Globus pallidus (tissue), 1 donor: ENCODE results near the gene UBASH3B.

Experiments used
- DNase-seq: peaks from one replicate; pipeline ENCODE4 v3.0.0-alpha.2; 2015; ENCODE audit warnings: low spot score

UBASH3B gene

DNA sequence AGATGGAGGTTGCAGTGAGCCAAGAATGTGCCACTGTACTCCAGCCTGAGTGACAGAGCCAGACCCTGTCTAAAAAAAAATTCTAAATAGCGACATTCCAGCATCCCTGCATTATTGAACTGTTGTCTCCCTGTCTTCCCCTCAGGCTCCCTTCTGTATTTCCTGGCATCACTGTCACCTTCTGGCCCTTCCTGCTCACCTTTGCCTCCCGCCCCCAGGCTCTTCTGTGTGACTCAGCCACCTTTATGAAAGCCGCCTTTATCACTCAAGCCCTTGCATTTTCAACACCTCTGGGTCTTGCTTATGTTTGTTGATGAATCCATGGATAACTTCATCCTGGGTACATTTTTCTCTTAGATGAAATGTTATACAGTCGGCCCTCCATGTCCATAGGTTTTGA lies 21.1 kb downstream of the UBASH3B start:
- DNase-seq: no peak

- no peak for DNase-seq
Observed at GRCh38 chr11:122677256-122677655, 21.7 kb downstream of the UBASH3B start.

GRCh38 chr11:122678406-122678805 lies 22.9 kb downstream of the UBASH3B start:
- no peak for DNase-seq

- no peak for DNase-seq
Observed at GRCh38 chr11:122679466-122679865, 23.9 kb downstream of the UBASH3B start.

DNA sequence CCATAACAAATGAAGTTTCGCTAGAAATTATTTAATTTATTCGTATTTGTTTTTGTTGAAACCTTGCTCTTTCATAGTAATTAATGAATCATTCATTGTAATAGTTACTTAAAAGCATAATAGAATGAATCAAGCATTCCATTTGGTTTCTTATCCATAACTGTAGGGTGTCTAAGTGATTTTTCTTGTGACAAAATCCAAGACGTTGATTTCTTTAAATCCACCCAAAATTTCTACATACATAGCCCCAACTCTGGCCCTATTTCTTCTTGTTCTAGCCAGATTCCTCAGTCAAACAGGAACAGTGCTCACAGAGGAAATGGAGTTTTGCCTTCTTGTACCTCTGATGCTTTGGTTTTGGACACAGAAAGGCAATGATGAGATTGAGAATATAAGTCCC lies 25.5 kb downstream of the UBASH3B start:
- DNase-seq: no peak

GRCh38 chr11:122681735-122682134 lies 26.2 kb downstream of the UBASH3B start:
- no peak for DNase-seq

DNA sequence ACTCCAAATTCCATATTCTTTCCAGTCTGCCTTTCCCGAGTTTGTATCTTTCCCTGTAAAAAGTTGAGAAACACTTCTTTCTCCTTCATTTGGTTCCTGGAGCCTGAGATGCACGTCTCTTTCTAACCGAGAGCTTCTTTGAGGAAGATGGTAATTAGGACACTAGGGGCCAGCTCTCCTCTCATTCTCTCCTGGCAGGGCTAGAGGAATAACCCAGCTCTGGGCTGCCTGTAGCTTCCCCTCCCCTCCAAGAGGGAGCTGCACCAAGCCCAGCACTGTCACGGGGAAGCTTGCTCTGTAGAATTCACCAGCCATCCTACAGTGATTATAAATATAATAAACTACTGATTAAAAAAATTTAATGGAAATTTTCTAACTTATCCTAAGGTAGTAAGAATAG lies 26.9 kb downstream of the UBASH3B start:
- DNase-seq: no peak

DNA sequence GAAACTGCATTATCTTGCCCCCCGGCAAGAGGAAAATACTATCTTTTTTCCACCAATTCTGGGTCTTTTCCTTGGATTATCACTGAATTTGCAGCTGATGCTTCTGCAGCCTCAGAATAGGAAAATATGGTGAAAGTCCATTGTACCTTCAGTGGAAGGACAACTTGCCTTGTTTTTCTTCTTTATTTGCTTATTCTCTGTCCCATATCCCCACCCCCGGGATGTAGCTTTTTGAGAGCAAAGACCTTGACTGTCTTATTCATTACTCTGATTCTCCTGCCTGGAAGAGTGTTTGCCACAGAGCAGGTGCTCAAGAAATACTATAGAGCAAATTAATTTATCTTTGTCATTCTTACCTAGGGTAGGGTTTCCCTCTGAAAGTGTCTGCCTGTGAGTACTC lies 29.5 kb downstream of the UBASH3B start:
- DNase-seq: no peak

DNA sequence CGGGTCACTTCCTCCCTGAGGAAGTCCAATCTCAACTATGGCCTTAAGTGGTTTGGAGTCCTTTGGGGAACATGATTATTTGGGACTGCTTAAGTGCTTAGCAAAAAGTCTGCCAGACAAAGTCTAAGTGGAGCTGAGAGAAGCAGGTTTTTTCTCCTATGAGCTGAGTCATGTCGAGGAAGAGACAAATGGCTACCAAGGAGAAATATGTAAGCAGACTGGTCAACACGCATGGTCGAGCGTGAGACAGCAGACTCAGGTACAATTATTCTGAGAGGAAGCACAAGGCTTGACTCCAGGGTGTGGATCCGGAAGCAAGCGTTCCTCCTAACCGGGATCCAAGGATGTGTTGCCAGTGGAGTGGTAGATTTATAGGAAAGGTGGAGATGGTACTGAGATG lies 30.6 kb downstream of the UBASH3B start:
- no peak for DNase-seq

GRCh38 chr11:122690384-122690783 lies 34.9 kb downstream of the UBASH3B start:
- no peak for DNase-seq

DNA sequence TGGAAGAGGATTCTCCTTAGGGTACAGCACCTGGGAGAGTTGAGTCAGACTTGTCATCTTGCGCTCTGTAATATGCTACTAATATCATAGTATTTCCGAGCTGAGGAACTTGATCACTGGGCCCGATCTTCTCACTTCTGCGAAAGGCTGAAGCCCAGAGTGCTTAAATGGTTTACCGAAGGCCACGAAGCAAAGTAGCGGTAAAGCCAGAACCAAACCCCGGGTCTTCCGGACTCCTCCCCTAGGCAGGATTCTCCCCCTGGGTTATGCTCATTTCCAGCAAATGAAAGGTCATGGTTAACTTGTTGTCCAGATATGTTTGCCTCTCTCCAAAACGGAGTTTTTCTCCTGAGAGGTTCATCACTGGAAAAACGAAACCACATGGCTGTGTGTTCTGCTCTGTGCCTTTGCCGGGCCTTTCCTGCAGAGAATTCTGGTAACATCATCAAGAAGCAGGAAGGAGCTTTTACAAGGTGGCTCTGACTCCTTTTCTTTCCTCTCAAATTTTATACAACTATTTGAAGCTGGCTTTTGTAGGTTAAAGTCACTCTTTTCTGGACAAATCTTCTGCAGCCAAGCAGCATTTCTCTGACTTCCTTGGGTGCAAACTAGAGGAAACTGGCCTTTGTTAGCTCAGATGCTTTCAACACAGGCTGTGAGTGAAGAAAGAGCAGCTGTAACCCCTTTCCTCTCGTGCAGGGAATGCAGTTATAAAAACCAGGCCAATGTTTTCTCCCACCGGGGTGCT lies 35.5 kb downstream of the UBASH3B start:
- DNase-seq: no peak

DNA sequence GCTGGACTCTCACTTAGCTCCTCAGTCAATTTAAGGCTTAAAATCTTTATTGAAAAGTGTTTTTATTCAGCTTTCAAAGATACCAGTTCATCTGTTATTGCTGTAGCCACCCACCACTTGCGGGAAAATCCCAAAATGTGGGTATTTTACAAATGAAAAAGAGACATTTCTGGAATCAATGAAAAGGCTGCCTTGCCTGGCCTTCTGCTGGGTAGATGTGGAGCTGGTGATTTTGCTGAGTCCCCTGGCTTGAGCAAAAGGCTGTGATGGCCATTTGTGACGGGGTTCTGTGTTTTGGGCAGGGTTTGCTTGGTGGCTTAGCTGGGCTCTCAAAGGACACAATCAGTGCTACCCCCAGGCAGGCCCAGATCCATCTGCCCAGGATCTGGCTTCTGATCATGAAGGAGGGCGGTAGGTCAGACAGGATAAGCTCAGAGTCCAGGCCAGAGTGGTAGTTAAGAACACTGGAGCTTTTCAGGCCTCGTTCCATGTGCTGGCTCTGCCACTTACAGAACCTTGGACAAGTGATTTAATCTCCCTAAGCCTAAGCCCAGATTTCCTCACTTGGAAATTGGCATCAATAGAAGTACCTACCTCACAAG lies 36.1 kb downstream of the UBASH3B start:
- no peak for DNase-seq

DNA sequence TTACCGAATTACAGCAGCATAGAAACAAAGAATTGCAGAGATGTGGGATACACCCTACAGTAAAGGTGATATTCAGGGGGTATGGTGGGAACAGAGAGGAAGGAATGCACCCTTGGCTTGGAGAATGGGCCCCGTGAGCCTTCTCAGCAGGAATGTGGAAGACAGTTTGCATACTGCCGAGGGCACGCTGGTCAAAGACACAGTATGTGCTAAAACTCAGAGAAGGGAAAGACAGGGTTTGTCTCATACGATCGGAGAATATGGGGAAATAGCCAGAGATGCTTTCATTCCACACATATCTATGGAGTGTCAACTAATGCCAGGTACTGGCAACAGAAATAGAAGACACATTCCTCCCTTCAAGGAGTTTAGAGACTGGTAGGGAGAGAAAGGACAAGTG lies 36.9 kb downstream of the UBASH3B start:
- no peak for DNase-seq

DNA sequence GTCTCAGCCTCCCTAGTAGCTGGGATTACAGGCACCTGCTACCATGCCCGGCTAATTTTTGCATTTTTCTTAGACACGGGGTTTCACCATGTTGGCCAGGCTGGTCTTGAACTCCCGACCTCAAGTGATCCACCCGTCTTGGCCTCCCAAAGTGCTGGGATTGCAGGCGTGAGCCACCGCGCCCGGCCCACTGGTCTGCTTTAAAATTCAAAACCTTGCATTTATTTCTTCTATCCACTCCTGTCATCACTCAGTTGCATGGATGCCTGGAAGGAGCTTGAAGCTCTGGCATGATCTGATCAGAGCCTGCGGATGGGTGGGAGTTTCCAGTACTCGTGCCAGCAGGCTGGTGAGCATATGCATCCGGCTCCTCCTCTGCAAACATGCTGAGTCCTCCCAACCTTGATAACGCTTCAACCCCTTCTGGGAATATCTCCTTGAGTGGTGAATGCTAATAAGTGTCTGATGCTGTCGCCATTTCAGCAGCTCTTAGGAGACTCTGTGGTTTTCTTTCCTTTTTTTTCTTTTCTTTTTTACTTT lies 39.6 kb downstream of the UBASH3B start:
- no peak for DNase-seq

DNA sequence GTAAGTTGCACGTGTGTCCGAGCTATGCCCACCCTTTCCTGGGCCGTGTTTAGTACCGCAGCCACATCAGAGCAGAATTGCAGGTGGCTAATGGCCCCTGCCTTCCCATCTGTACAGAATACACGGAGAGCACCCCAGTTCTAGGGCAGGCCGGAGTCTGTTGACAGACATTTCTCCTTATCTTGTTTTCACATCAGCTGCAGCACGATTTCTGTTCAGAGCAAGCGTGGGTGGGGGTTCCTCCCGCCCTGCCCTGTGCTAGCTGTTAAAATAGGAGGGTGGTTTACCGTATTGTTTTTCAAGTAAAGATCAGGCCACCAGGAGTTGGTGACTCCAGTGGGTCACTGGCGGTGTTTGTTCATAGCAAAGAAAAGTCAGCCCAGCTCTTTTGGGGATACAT lies 41.1 kb downstream of the UBASH3B start:
- no peak for DNase-seq

DNA sequence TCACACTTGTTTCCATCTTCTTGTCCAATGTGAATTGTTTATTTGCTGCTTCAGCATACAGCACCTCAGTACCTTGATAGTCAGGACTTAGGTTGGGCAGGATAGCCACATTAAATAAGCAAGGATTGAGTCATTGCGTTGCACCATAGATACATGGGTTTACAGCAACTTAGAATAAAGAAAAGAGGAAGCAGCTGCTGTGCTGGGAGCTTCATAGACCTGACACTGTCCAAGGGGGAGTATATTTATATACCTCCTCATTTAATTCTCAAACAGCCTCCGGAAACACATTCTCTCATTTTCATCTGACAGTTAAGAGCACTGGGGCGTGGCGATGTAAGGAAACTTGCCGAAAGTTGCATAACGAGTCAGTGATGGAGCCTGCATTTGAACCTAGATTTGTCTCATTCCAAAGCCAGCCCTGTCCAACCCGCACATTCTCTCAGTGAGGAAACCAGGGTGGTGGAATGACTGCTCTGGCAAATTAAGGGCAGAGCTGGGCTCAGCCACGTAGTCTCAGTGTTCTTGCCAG lies 42.2 kb downstream of the UBASH3B start:
- DNase-seq: no peak

GRCh38 chr11:122698392-122698791 lies 42.9 kb downstream of the UBASH3B start:
- no peak for DNase-seq

DNA sequence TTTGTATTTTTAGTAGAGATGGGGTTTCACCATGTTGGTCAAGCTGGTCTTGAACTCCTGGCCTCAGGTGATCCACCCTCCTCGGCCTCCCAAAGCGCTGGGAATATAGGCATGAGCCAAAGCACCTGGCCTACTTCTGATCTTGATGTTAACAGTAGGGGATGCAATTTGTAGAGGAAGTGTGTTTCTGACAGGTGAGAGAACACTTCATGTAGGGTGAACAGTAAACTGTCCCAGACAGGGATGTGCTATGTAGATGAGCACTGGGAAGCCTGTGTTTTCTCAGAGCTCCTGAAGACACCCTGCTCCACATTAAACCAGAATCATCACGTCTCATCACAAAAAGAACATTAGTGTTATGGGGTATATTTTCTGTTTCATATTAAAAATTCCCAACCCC lies 45.1 kb downstream of the UBASH3B start:
- DNase-seq: no peak

DNA sequence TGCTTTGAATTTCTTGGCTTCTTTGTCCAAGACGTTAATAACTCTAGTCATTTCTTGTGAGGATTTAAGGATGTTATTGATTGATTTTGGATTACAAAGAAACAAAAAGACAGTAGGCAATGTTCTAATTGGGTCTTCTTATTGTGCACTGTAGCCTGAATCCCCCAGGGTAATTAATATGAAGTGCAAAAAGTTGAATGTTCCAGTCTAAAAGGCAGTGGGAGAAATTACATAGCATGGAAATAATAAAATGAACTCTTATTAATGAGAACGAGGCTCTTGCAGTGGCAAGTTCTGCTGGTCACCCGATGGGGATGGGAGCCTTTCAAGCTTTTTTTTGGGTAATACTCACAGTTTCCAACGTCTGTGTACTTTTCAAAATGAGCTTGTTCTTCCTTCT lies 45.6 kb downstream of the UBASH3B start:
- DNase-seq: no peak

GRCh38 chr11:122703541-122704272 lies 48.2 kb downstream of the UBASH3B start:
- DNase-seq: no peak

GRCh38 chr11:122705396-122705795 lies 49.9 kb downstream of the UBASH3B start:
- no peak for DNase-seq

DNA sequence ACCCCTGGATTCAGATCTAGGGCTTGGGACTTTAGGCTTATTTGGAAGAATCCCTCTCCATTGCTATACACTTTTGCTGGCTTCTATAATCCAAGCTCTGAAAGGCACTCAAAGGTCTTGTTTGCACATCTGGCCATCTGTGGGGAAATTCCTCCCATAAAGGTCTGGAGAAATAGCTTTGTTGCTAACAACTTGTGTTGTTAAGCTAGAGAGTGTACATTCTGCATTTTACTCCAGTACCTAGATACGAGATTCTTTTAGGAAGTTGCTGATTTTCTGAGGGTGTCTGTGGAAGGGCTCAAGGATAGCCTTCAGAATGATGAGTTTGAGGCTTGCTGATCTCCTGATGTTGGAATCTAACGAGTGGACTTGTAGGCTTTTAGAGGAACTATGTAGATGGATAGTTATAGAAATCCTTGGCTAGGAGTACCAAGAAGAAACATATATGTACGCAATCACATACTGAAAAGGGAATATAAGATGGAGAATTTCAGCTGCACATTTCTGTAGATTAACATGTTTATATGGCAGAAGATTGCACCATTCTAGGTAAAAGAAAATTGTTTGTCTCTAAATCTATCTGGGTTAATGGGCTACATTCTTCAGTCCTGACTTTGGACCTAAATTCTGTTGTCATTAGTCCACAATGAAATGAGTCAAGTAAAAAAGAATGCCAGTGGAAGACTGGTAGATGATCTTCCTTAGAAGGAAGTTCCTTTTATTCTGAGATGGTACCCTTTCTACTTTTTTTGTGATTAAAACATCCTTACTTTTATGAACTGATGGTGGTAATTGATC lies 51.0 kb downstream of the UBASH3B start:
- no peak for DNase-seq
